Astrocyte (in vitro differentiated cells and primary cell): ENCODE results near the gene LLCFC1. TPM values are rescaled to one million over a fixed set of nuclear protein-coding genes. Genes with fewer than 3 reads are reported as not detected.

ENCODE experiments used
- DNase-seq: peaks from one replicate; pipeline ENCODE4 v3.0.0-alpha.2; 2010; ENCODE audit warnings: low read depth
- FAIRE-seq: peaks from 2 replicates; lab custom pipeline; 2011; peaks lifted over from hg19 to GRCh38; lab: Jason Lieb, UNC
- H2AFZ ChIP-seq: 2 replicates; pipeline ENCODE4 v1.6.0; 2012; ENCODE audit warnings: low read depth, low read length, inconsistent platforms
- H3K27ac ChIP-seq: 2 replicates; pipeline ENCODE4 v1.5.1; 2011; ENCODE audit warnings: low read depth, low read length, inconsistent platforms
- H3K27me3 ChIP-seq: 2 replicates; pipeline ENCODE4 v1.6.0; 2011; ENCODE audit warnings: low read length, inconsistent platforms; ENCODE audit not compliant: insufficient read depth
- H3K36me3 ChIP-seq: 2 replicates; pipeline ENCODE4 v1.5.1; 2011; ENCODE audit warnings: low read length, inconsistent platforms; ENCODE audit not compliant: insufficient read depth
- H3K4me1 ChIP-seq: 2 replicates; pipeline ENCODE4 v1.5.1; 2011; ENCODE audit warnings: low read length, inconsistent platforms; ENCODE audit not compliant: insufficient read depth
- H3K4me2 ChIP-seq: 2 replicates; pipeline ENCODE4 v1.6.0; 2012; ENCODE audit warnings: low read length, inconsistent platforms
- H3K4me3 ChIP-seq: 2 replicates; pipeline ENCODE4 v1.5.1; 2011; ENCODE audit warnings: low read depth, mild to moderate bottlenecking, low read length, inconsistent platforms; ENCODE audit not compliant: insufficient read depth
- H3K79me2 ChIP-seq: 2 replicates; pipeline ENCODE4 v1.6.0; 2012; ENCODE audit warnings: mild to moderate bottlenecking, low read length, inconsistent platforms; ENCODE audit not compliant: insufficient read depth
- H3K9ac ChIP-seq: 2 replicates; pipeline ENCODE4 v1.6.0; 2012; ENCODE audit warnings: mild to moderate bottlenecking, low read length, inconsistent platforms
- H3K9me3 ChIP-seq: 2 replicates; pipeline ENCODE4 v1.5.1; 2012; ENCODE audit warnings: low read depth, mild to moderate bottlenecking, low read length, inconsistent platforms; ENCODE audit not compliant: insufficient read depth
- H4K20me1 ChIP-seq: 2 replicates; pipeline ENCODE4 v1.6.0; 2012; ENCODE audit warnings: low read length, inconsistent platforms; ENCODE audit not compliant: insufficient read depth
- H3K27ac Mint-ChIP-seq: one replicate; pipeline ENCODE4 v1.8.0; 2021; ENCODE audit warnings: mild to moderate bottlenecking, mixed read lengths; ENCODE audit not compliant: unreplicated experiment
- H3K27me3 Mint-ChIP-seq: one replicate; pipeline ENCODE4 v1.8.0; 2021; ENCODE audit warnings: low read depth, mixed read lengths; ENCODE audit not compliant: unreplicated experiment
- H3K36me3 Mint-ChIP-seq: one replicate; pipeline ENCODE4 v1.8.0; 2021; ENCODE audit warnings: low read depth, mixed read lengths; ENCODE audit not compliant: unreplicated experiment
- H3K4me1 Mint-ChIP-seq: one replicate; pipeline ENCODE4 v1.8.0; 2021; ENCODE audit warnings: low read depth, mixed read lengths; ENCODE audit not compliant: unreplicated experiment
- H3K4me3 Mint-ChIP-seq: one replicate; pipeline ENCODE4 v1.8.0; 2021; ENCODE audit warnings: mild to moderate bottlenecking, moderate library complexity, mixed read lengths; ENCODE audit not compliant: unreplicated experiment
- H3K9me3 Mint-ChIP-seq: one replicate; pipeline ENCODE4 v1.8.0; 2021; ENCODE audit warnings: mild to moderate bottlenecking, mixed read lengths; ENCODE audit not compliant: unreplicated experiment
- EZH2 ChIP-seq: IDR thresholded peaks from 2 replicates; pipeline ENCODE4 v1.6.1; 2012; ENCODE audit warnings: mild to moderate bottlenecking, low read length, inconsistent platforms; ENCODE audit not compliant: insufficient read depth
- total RNA-seq: library from RNA; stranded (reverse); gene quantifications from 2 replicates; pipeline ENCODE4 v1.2.1, GENCODE V29; 2021
- TF ChIP-seq, protein P1 (sequence below): IDR thresholded peaks from 2 replicates; pipeline ENCODE4 v1.5.1; 2011; ENCODE audit warnings: low read depth, mild to moderate bottlenecking, inconsistent platforms, low read length, moderate library complexity; ENCODE audit not compliant: insufficient read depth

Gene LLCFC1
- total RNA-seq, 1 donor from 2014 or later, result not detected

DNA sequence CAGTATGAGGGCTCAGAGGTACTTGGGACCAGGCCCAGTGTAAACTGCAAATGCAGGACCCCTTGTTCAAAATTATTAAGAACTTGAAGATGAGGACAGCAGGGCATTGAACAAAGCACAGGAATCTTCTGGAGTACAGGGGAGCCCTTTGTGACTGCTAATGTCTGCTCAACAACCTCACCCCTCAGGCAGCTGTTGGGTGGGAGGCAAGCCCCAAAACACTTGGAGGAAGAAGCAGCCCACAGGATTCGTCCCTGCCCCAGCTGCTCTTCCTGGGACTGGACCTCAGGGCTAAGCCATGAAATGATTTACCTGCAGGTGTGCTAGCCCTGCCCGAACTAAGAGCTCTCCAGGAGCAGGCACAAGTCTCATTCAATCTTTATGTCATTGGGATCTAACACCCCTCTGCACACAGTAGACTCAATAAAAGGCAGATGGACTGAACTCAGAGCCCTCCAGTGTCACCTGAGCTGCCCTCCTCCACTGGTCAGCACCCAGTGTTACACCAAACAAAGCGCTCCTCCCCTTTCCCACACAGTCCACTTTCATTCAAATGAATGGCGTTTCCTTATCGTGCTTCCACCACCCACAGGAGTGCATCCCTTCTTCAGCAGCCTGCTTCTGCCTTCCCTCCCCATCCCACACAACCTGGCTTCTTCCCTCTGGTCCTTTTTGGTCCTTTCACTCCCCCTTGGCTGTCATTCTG is 6.7 kb upstream of the LLCFC1 start:
- Mint-ChIP-seq H3K9me3 (peaks cover 6% of the 10 kb centered on the region), H3K36me3 (no peaks in the 10 kb centered on the region), H3K4me3 (no peak overlapping the region), H3K27me3 (peaks cover 32% of the 10 kb centered on the region), H3K27ac (no peak overlapping the region), H3K4me1 (no peaks in the 10 kb centered on the region)
- Histone ChIP-seq H4K20me1 (no peaks in the 10 kb centered on the region), H3K4me3 (no peak overlapping the region), H2AFZ (no peak overlapping the region), H3K4me1 (no peaks in the 10 kb centered on the region), H3K79me2 (no peaks in the 10 kb centered on the region), H3K27ac (no peak overlapping the region), H3K36me3 (no peaks in the 10 kb centered on the region), H3K27me3 (no peaks in the 10 kb centered on the region), H3K9me3 (peaks cover 3% of the 10 kb centered on the region), H3K9ac (no peak overlapping the region), H3K4me2 (no peak overlapping the region)
- no peak for TF ChIP-seq EZH2
- TF ChIP-seq, protein P1, sequence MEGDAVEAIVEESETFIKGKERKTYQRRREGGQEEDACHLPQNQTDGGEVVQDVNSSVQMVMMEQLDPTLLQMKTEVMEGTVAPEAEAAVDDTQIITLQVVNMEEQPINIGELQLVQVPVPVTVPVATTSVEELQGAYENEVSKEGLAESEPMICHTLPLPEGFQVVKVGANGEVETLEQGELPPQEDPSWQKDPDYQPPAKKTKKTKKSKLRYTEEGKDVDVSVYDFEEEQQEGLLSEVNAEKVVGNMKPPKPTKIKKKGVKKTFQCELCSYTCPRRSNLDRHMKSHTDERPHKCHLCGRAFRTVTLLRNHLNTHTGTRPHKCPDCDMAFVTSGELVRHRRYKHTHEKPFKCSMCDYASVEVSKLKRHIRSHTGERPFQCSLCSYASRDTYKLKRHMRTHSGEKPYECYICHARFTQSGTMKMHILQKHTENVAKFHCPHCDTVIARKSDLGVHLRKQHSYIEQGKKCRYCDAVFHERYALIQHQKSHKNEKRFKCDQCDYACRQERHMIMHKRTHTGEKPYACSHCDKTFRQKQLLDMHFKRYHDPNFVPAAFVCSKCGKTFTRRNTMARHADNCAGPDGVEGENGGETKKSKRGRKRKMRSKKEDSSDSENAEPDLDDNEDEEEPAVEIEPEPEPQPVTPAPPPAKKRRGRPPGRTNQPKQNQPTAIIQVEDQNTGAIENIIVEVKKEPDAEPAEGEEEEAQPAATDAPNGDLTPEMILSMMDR, result no peak
- no peak for DNase-seq
- FAIRE-seq, result no peak

DNA sequence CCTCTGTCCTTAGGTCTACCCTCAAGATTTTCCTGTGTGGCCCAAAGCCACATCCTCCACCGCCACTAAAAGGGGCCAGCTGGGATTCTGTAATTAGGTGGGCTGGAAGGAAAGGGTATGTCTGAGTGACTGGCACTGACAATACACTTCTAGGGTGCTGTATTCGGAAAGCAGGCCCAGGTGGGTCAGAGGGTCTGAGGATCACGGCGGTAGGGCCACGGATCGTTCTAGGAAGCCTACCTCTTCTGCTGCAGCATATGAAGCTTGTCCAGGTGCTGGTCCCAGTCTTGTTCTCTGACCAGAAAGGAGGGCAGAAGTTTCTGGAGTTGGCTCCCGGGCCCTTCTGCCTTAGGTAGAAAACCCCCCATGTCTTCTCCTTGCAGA is 6.2 kb upstream of the LLCFC1 start:
- H3K4me3 Mint-ChIP-seq, result no peak overlapping the region
- no peaks in the 10 kb centered on the region for H3K36me3 Mint-ChIP-seq
- H3K9me3 ChIP-seq, result peaks cover 3% of the 10 kb centered on the region
- no peaks in the 10 kb centered on the region for H4K20me1 ChIP-seq
- no peak for TF ChIP-seq EZH2
- TF ChIP-seq, protein P1, result no peak
- H3K79me2 ChIP-seq, result no peaks in the 10 kb centered on the region
- no peak overlapping the region for H3K9ac ChIP-seq
- H3K27me3 Mint-ChIP-seq, result peaks cover 31% of the 10 kb centered on the region
- no peaks in the 10 kb centered on the region for H3K36me3 ChIP-seq
- H3K4me2 ChIP-seq, result no peak overlapping the region
- no peak overlapping the region for H3K27ac Mint-ChIP-seq
- H3K4me1 ChIP-seq, result no peaks in the 10 kb centered on the region
- DNase-seq (no peak), FAIRE-seq (no peak)
- H3K27me3 ChIP-seq, result no peaks in the 10 kb centered on the region
- no peak overlapping the region for H2AFZ ChIP-seq
- no peaks in the 10 kb centered on the region for H3K4me1 Mint-ChIP-seq
- H3K27ac ChIP-seq, result no peak overlapping the region
- no peak overlapping the region for H3K4me3 ChIP-seq
- peaks cover 6% of the 10 kb centered on the region for H3K9me3 Mint-ChIP-seq

GRCh38 chr7:142933624-142934023 is 5.7 kb upstream of the LLCFC1 start, which contains the start of gene TRPV5:
Gene TRPV5 (minus strand): TSS chr7:142933746. CDS start chr7:142933459, 287 bp downstream.
- Histone ChIP-seq H3K9me3 (peaks cover 3% of the 10 kb centered on the region), H3K79me2 (no peaks in the 10 kb centered on the region), H3K9ac (no peak within 1 kb of the TSS), H3K4me3 (no peak within 1 kb of the TSS), H3K4me2 (no peak within 1 kb of the TSS), H3K27me3 (no peaks in the 10 kb centered on the region), H3K36me3 (no peaks in the 10 kb centered on the region), H2AFZ (no peak within 1 kb of the TSS), H3K27ac (no peak within 1 kb of the TSS), H3K4me1 (no peaks in the 10 kb centered on the region), H4K20me1 (no peaks in the 10 kb centered on the region)
- Mint-ChIP-seq H3K4me3 (no peak within 1 kb of the TSS), H3K9me3 (peaks cover 6% of the 10 kb centered on the region), H3K4me1 (no peaks in the 10 kb centered on the region), H3K27ac (no peak within 1 kb of the TSS), H3K36me3 (no peaks in the 10 kb centered on the region), H3K27me3 (peaks cover 31% of the 10 kb centered on the region)
- TF ChIP-seq, protein P1, result no peak
- no peak for TF ChIP-seq EZH2
- FAIRE-seq, result no peak
- DNase-seq, result no peak
